ENCODE data around the gene BCL2L13.

BCL2L13 gene

DNA sequence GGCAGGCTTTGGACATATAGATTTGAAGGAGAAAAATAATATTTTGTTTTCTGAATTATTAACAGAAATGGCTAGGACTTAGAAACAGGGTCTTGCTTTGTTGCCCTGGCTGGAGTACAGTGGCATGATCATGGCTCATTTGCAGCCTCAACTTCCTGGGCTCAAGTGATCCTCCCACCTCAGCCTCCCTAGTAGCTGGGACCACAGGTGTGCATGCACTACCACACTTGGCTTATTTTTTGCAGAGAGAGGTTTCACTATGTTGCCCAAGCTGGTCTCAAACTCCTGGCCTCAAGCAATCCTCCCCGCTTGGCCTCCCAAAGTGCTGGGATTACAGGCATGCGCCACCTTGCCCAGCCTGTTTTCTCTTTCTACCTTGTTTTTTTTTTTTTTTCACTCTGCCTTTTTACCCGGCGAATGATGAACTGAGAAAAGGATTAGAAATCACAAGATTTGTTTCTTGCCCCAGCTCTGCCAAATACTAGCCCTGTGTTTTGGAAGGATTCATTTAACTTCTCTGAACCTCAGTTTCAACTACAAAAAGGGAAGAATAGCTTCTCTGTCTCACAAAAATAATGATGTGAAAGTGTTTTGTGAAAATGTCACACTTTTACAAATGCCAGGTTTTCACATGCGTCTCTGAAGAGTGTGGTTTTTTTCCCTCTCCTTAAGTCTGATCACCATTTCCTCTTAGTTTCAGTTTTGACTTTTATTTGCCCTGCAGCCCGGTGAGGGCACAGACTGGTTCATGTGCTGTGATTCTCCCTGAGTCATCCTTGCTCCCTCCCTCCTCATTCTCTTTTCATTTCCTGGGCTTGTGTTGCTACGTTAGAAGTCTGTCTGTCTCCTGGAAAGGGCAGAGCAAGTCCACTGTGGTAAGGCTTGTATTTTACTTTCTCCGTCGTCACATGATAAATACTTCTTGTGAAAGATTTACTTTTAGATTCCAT is 67.7 kb downstream of the BCL2L13 start:
- no peaks in the 10 kb centered on the region for H3K36me3 ChIP-seq (ENCODE audit: control insufficient read depth, insufficient read depth, low read length)
- WGBS (ENCODE audit: insufficient coverage, insufficient read length): no CpG with 5 or more reads among the region's 9 CpGs
- peak; percentile 13 for DNase-seq (ENCODE audit: low read depth, low spot score)
- no peaks in the 10 kb centered on the region for H3K27me3 ChIP-seq (ENCODE audit: control insufficient read depth, insufficient read depth, low read length)
- H3K27ac ChIP-seq (ENCODE audit: low read length): no peak overlapping the region
- H3K9me3 ChIP-seq (ENCODE audit: control insufficient read depth, insufficient read depth, low read length): no peaks in the 10 kb centered on the region
- no peak overlapping the region for H3K4me3 ChIP-seq (ENCODE audit: low read length)
- H3K4me1 ChIP-seq (ENCODE audit: control insufficient read depth, insufficient read depth, low read length): no peaks in the 10 kb centered on the region; the same call in 1 of the 2 replicates

DNA sequence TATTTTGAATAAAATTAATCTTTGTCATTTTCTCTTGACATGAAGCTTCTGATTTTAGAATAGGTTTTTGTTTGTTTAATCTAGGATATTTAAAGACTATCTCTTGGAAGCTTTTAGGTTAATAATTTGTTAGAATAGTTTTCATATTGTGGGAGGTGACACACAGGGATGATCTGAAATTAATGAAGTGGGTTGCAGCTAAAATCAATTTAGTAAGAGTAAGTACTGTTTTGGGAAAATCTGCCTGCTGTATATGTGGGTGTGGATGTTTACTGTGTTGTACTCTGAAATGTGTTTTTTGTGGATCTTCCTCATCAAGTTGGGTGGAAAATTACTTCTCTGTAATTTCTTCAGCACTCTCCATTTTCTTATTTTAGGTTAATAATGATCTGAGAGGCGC is 68.4 kb downstream of the BCL2L13 start:
- Histone ChIP-seq H3K36me3 (ENCODE audit: control insufficient read depth, insufficient read depth, low read length) (no peaks in the 10 kb centered on the region), H3K4me1 (ENCODE audit: control insufficient read depth, insufficient read depth, low read length) (no peaks in the 10 kb centered on the region; the same call in 1 of the 2 replicates), H3K27me3 (ENCODE audit: control insufficient read depth, insufficient read depth, low read length) (no peaks in the 10 kb centered on the region), H3K4me3 (ENCODE audit: low read length) (no peak overlapping the region), H3K27ac (ENCODE audit: low read length) (no peak overlapping the region), H3K9me3 (ENCODE audit: control insufficient read depth, insufficient read depth, low read length) (no peaks in the 10 kb centered on the region)
- DNase-seq (ENCODE audit: low read depth, low spot score): no peak
- WGBS (ENCODE audit: insufficient coverage, insufficient read length): no CpG with 5 or more reads among the region's 1 CpG

DNA sequence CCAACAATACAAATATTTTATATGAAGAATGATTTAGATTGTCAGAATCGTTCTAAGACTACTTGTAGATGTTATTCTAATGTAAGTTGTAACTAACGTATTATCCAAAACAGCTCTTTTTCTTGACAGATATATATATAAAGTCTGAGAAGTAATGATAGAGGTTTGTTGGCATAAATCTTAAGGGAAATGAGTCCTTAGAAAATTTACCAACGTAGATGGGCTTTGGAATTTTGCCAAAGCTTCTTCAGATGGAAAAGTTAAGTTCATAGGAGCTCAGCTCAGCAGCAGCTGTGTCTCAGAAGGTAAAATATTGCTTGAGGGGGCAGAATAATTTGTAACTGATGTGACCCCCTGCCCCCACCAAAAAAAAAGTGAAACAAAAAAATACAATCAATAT is 69.0 kb downstream of the BCL2L13 start:
- no CpG with 5 or more reads among the region's 3 CpGs for WGBS (ENCODE audit: insufficient coverage, insufficient read length)
- Histone ChIP-seq H3K27ac (ENCODE audit: low read length) (no peak overlapping the region), H3K27me3 (ENCODE audit: control insufficient read depth, insufficient read depth, low read length) (no peaks in the 10 kb centered on the region), H3K9me3 (ENCODE audit: control insufficient read depth, insufficient read depth, low read length) (no peaks in the 10 kb centered on the region), H3K4me3 (ENCODE audit: low read length) (no peak overlapping the region), H3K36me3 (ENCODE audit: control insufficient read depth, insufficient read depth, low read length) (no peaks in the 10 kb centered on the region), H3K4me1 (ENCODE audit: control insufficient read depth, insufficient read depth, low read length) (no peaks in the 10 kb centered on the region; the same call in 1 of the 2 replicates)
- DNase-seq (ENCODE audit: low read depth, low spot score): no peak

DNA sequence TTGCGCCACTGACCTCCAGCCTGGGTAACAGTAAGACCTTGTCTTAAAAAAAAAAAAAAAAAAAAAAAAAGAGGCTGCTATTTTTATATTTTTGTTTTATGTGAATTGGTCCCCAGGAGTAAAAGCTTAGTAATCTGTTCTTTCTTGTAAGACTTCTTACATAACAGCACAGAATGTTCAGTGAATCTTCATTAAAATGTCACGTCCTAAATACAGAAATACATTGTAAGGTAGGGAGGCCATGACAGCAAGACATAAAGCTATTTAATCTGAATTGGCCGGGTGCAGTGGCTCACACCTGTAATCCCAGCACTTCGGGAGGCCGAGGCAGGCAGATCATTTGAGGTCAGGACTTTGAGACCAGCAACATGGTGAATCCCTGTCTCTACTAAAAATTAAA is 71.5 kb downstream of the BCL2L13 start:
- Histone ChIP-seq H3K4me3 (ENCODE audit: low read length) (no peak overlapping the region), H3K9me3 (ENCODE audit: control insufficient read depth, insufficient read depth, low read length) (no peaks in the 10 kb centered on the region), H3K27ac (ENCODE audit: low read length) (no peak overlapping the region), H3K36me3 (ENCODE audit: control insufficient read depth, insufficient read depth, low read length) (no peaks in the 10 kb centered on the region), H3K27me3 (ENCODE audit: control insufficient read depth, insufficient read depth, low read length) (no peaks in the 10 kb centered on the region), H3K4me1 (ENCODE audit: control insufficient read depth, insufficient read depth, low read length) (no peaks in the 10 kb centered on the region; the same call in 1 of the 2 replicates)
- no CpG with 5 or more reads among the region's 5 CpGs for WGBS (ENCODE audit: insufficient coverage, insufficient read length)
- DNase-seq (ENCODE audit: low read depth, low spot score): no peak

DNA sequence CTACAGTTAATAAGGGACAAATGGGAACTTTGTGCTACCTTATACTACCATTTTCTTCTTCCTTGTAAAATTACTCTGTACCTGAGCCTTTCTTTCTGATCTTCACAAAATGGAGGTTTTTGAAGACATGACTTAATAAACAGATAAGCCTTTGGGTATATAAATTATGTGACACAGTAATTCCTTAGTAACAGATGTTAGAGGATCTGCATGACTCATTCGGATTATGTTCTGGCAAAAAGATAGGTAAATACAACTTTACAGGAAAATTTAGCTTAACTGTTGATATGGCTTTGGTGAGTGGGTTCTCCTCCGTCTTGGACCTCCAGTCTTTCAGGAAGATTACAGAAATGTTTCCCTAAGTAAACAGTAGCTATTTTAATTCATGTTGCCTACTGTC is 73.9 kb downstream of the BCL2L13 start:
- Histone ChIP-seq H3K4me1 (ENCODE audit: control insufficient read depth, insufficient read depth, low read length) (no peaks in the 10 kb centered on the region; the same call in 1 of the 2 replicates), H3K27me3 (ENCODE audit: control insufficient read depth, insufficient read depth, low read length) (no peaks in the 10 kb centered on the region), H3K9me3 (ENCODE audit: control insufficient read depth, insufficient read depth, low read length) (no peaks in the 10 kb centered on the region), H3K27ac (ENCODE audit: low read length) (no peak overlapping the region), H3K36me3 (ENCODE audit: control insufficient read depth, insufficient read depth, low read length) (no peaks in the 10 kb centered on the region), H3K4me3 (ENCODE audit: low read length) (no peak overlapping the region)
- DNase-seq (ENCODE audit: low read depth, low spot score): no peak
- WGBS (ENCODE audit: insufficient coverage, insufficient read length): no CpG with 5 or more reads among the region's 2 CpGs

DNA sequence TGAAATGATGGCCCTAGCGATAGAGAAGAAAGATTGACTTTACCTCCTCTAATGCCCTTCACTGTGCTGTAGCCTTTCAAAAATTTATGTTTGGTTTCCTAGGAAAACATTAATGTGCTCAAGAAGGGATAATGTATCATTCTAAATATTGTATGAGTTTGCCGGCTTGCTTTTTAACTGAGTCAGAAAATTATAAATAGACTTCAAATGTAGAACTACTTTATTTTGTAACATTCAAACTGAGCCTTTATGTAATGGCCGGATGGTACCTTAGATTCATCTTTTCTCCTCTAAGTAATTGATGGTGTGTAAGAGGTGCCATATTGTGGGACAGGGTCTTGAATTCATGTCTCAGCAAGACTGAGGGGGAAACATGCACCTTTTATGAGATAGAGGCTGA is 78.0 kb downstream of the BCL2L13 start:
- WGBS (ENCODE audit: insufficient coverage, insufficient read length): no CpG with 5 or more reads among the region's 3 CpGs
- Histone ChIP-seq H3K4me3 (ENCODE audit: low read length) (no peak overlapping the region), H3K27ac (ENCODE audit: low read length) (no peak overlapping the region), H3K4me1 (ENCODE audit: control insufficient read depth, insufficient read depth, low read length) (no peaks in the 10 kb centered on the region), H3K9me3 (ENCODE audit: control insufficient read depth, insufficient read depth, low read length) (no peaks in the 10 kb centered on the region), H3K36me3 (ENCODE audit: control insufficient read depth, insufficient read depth, low read length) (no peaks in the 10 kb centered on the region), H3K27me3 (ENCODE audit: control insufficient read depth, insufficient read depth, low read length) (no peaks in the 10 kb centered on the region)
- no peak for DNase-seq (ENCODE audit: low read depth, low spot score)

DNA sequence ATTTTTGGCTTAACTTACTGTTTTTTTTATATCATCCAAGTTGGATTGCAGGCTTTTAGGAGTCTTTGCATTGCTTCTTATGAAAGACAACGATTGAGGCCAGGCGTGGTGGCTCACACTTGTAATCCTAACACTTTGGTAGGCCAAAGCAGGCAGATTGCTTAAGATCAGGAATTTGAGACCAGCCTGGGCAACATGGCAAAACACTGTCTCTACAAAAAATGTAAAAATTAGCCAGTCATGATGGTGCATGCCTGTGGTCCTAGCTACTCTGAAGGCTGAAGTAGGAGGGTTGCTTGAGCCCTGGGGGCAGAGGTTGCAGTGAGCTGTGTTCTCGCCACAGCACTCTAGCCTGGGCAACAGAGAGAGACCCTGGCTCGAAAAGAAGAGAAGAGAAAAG is 79.2 kb downstream of the BCL2L13 start:
- WGBS (ENCODE audit: insufficient coverage, insufficient read length): no CpG with 5 or more reads among the region's 4 CpGs
- H3K9me3 ChIP-seq (ENCODE audit: control insufficient read depth, insufficient read depth, low read length): no peaks in the 10 kb centered on the region
- no peak for DNase-seq (ENCODE audit: low read depth, low spot score)
- no peak overlapping the region for H3K4me3 ChIP-seq (ENCODE audit: low read length)
- no peaks in the 10 kb centered on the region for H3K36me3 ChIP-seq (ENCODE audit: control insufficient read depth, insufficient read depth, low read length)
- no peaks in the 10 kb centered on the region for H3K27me3 ChIP-seq (ENCODE audit: control insufficient read depth, insufficient read depth, low read length)
- no peak overlapping the region for H3K27ac ChIP-seq (ENCODE audit: low read length)
- no peaks in the 10 kb centered on the region for H3K4me1 ChIP-seq (ENCODE audit: control insufficient read depth, insufficient read depth, low read length)

DNA sequence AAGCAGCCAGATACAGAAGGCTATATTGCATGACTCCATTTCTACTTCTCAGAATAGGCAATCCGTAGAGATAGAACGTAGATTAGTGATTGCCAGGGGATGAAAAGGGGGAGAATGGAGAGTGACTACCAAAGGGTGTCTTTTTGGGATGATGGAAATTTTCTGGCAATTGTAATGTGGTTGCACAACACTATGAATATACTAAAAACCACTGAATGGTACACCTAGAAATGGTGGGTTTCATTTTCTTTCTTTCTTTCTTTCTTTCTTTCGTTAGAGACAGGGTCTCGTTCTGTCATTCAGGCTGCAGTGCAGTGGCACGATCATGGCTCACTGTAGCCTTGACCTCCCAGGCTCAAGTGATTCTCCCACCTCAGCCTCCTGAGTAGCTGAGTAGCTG is 81.4 kb downstream of the BCL2L13 start:
- Histone ChIP-seq H3K9me3 (ENCODE audit: control insufficient read depth, insufficient read depth, low read length) (no peaks in the 10 kb centered on the region), H3K4me1 (ENCODE audit: control insufficient read depth, insufficient read depth, low read length) (no peaks in the 10 kb centered on the region), H3K27ac (ENCODE audit: low read length) (no peak overlapping the region), H3K4me3 (ENCODE audit: low read length) (no peak overlapping the region), H3K36me3 (ENCODE audit: control insufficient read depth, insufficient read depth, low read length) (no peaks in the 10 kb centered on the region), H3K27me3 (ENCODE audit: control insufficient read depth, insufficient read depth, low read length) (no peaks in the 10 kb centered on the region)
- no peak for DNase-seq (ENCODE audit: low read depth, low spot score)
- WGBS (ENCODE audit: insufficient coverage, insufficient read length): no CpG with 5 or more reads among the region's 5 CpGs

DNA sequence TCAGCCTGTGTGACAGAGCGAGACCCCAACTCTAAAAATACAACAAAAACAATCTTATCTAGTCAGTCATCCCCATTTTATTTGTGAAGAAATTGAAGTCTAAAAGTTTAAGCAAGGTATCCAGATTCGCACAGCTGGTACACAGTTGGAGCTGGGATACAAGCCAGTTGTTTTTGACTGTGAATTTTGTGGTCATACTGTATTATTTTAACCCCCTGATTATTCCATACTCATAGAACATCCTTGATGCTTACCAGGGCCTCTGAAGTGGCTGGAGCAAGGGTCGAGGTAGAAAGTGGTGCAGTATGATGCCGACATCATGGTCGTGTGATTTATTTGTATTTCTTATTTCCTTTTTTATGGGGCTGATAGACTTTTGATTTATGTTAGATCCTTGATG is 85.7 kb downstream of the BCL2L13 start:
- WGBS (ENCODE audit: insufficient coverage, insufficient read length): no CpG with 5 or more reads among the region's 5 CpGs
- H3K27ac ChIP-seq (ENCODE audit: low read length): no peak overlapping the region

DNA sequence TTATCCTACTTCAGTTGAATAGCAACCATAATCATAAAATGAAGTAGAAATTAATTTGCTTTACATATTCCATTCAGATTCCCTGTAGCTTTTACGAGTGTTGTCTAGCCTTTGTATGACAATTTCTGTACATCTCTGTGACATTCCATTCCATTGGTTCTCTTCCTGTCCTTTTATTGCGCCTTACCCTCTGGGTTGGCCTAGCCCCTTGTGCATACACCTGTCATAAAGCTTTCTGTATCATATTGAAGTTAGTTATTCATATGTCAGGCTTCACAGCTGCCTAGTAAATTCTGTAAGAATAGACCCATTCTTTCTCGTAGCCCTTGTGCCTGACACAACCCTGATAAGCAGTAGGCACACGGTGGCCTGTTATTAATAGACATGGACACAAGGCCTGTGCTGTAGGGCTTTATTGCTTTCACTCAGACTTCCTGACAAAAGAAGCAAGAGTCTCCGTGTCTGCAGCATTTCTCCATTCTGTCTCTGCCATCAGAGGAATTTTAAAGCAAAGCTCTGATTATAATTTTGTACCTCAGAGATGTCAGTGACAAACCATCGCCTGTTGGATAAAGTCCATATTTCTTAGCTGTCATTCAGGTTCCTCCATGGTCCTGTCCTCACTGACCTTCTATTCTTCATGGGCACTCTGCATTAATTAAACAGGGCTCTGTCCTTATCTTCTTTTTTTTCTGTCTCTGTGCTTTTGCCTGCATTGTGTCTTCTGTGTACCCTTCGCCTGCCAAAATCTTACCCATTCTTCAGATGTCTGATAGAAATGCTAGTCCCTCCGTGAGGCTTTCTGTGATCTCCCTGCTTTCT is 86.3 kb downstream of the BCL2L13 start:
- no peak overlapping the region for H3K4me3 ChIP-seq (ENCODE audit: low read length)
- no peaks in the 10 kb centered on the region for H3K9me3 ChIP-seq (ENCODE audit: control insufficient read depth, insufficient read depth, low read length)
- H3K27me3 ChIP-seq (ENCODE audit: control insufficient read depth, insufficient read depth, low read length): no peaks in the 10 kb centered on the region
- 0 out of 2 replicates have a peak, but pooled peaks cover 3% of the 10 kb centered on the region for H3K36me3 ChIP-seq (ENCODE audit: control insufficient read depth, insufficient read depth, low read length)
- no peak for DNase-seq (ENCODE audit: low read depth, low spot score)
- WGBS (ENCODE audit: insufficient coverage, insufficient read length): no CpG with 5 or more reads among the region's 8 CpGs
- H3K27ac ChIP-seq (ENCODE audit: low read length): no peak overlapping the region
- H3K4me1 ChIP-seq (ENCODE audit: control insufficient read depth, insufficient read depth, low read length): no peaks in the 10 kb centered on the region

More for the DNA sequence above, 85.7 kb downstream of the BCL2L13 start:
- no peak for DNase-seq (ENCODE audit: low read depth, low spot score)
- Histone ChIP-seq H3K4me1 (ENCODE audit: control insufficient read depth, insufficient read depth, low read length) (no peaks in the 10 kb centered on the region), H3K9me3 (ENCODE audit: control insufficient read depth, insufficient read depth, low read length) (no peaks in the 10 kb centered on the region), H3K36me3 (ENCODE audit: control insufficient read depth, insufficient read depth, low read length) (0 out of 2 replicates have a peak, but pooled peaks cover 3% of the 10 kb centered on the region), H3K4me3 (ENCODE audit: low read length) (no peak overlapping the region), H3K27me3 (ENCODE audit: control insufficient read depth, insufficient read depth, low read length) (no peaks in the 10 kb centered on the region)
